HG03439 (cell line): ENCODE results near the gene GAREM1.
"Not testable (repeated sequence)": the region's sequence is repeated elsewhere in the genome, so short reads cannot be mapped to it uniquely, and the experiment has no call there.

Experiments
- ATAC-seq: cut with Tn5 transposase; IDR thresholded peaks from one replicate; pipeline ENCODE4 v1.9.1; 2021; ENCODE audit warnings: mild to moderate bottlenecking, moderate library complexity; ENCODE audit not compliant: unreplicated experiment

Gene GAREM1

GRCh38 chr18:32372381-32373061, 98.2 kb downstream of the GAREM1 start:
- ATAC-seq: no peak

GRCh38 chr18:32372047-32372380, 98.7 kb downstream of the GAREM1 start:
- no peak for ATAC-seq

DNA sequence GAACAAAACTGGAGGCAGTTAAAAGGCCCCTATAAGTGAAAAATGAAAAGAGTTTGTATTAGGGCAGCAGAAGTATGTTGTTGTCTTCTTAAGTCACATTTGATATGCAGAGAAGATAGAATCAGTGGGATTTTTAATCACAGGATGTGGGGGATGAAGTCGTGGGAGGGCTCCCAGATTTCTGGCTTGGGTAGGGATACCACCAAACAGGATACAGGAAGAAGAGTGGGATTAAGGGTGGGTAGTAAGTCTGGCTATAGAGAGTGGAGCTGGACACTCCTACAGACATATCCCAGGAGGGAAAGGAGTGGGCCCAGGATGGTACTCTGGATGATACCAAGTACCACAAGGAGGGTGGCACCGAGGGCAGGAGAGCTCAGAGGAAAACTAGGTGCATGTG, 99.3 kb downstream of the GAREM1 start:
- no peak for ATAC-seq

GRCh38 chr18:32368991-32369390, 101.7 kb downstream of the GAREM1 start:
- no peak for ATAC-seq

- no peak for ATAC-seq
Measured at GRCh38 chr18:32368170-32368569, 102.5 kb downstream of the GAREM1 start.

- no peak for ATAC-seq
Measured at GRCh38 chr18:32366586-32367538, 103.8 kb downstream of the GAREM1 start.

GRCh38 chr18:32362484-32362883, 108.2 kb downstream of the GAREM1 start:
- ATAC-seq: no peak

DNA sequence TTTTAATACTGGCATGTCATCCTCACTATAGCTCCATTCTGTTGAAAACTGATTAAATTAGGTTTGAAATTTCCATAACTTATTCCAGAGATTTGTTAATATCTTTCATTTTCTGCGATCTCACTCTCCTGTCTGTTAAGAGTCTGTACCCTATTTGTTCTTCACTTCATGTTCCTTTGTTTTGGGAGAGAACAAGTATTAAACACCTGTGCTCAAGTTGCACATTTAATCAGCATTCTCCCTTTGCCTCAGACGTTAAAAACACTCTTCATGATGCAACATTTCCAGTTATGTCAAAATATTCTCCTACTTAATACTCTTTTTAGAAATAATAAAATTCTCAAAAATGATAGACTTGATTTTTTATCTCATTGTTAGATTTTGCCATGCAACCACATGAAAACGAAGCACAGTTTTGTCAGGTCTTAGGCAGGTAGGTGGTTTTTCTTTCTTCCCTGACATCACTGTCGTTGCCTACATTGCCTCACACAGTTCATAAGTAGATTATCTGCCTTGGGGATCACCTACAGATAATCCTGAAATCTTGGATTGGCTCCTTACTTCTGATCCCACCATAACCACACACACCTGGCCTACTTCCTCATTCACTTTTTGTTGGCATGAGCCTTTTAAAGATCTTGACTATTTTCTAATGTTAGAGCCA, 109.9 kb downstream of the GAREM1 start:
- no peak for ATAC-seq

DNA sequence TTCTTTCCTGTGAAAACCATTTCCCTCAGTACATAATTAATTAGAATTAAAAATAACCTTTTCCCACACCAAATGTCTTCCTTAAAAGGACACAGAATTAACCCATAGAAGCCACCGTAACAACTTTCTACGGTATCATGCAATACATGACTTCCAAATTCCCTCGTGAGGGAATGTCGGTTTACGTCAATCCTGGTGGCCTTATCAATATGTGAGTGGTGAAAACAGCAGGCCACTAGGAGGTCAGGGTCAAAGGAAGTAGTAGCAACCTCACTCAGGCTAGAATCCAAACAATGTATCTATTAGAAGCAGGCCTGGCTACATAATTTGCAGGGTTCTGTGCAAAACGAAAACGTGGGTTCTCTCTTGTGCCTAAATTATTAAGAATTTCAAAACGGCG, 112.2 kb downstream of the GAREM1 start:
- ATAC-seq: no peak

GRCh38 chr18:32358075-32358474, 112.6 kb downstream of the GAREM1 start:
- no peak for ATAC-seq

GRCh38 chr18:32355896-32356295, 114.8 kb downstream of the GAREM1 start:
- ATAC-seq: no peak

DNA sequence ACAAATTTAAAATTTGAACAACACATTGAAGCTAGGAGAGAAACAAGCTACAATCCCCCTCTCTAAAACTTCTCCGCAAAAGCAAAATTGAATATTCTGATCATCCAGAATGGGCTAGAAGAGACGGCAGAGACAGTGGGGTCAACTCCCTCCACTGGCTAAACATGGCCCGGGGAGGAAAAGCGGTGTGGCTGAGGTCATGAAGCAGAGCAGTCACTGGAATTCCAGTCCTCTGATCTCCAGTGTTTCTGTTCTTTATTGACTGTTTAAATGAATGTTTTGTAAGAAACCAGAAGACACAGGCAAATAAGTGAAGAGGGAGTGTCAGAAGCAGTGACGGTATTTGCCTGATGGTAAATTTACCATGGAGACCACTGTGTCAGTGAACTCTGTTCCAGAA, 116.2 kb downstream of the GAREM1 start:
- no peak for ATAC-seq

DNA sequence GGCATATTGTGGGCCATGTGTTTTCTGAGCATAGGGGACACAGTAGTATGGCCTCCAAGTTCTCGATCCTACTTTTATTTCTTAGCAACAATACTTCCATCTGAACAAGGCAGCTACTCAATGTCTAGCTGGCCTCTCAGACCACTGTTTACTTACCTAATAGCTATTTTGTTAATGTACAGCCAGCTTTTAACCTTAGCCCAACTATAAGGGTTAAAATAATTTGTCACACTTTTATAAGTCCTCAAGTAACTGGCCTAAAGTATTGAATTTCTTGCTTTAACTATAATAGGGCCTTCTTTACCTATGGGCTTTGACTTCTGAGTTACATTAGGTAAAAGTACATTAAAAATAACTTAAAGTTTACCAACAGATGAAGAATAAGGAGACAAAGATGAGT, 117.4 kb downstream of the GAREM1 start:
- no peak for ATAC-seq

DNA sequence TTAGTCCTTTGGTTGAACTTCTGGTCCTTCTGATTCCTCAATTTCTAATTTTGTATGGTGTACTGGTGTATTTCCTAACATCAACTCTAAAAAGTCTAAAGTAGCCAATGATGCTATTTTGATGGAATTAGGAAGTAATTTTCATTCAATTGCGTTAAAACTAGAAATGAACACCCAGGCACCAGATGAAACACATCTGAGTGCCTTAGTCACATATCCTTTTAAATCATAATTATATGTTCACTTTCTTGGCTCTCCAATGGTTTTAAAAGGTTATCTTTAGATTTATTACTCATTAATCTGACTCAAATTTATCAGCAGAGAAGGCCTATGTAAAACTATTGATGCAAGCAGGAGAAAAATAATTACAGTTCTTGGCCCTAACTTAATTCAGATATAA, 119.7 kb downstream of the GAREM1 start:
- ATAC-seq: no peak

DNA sequence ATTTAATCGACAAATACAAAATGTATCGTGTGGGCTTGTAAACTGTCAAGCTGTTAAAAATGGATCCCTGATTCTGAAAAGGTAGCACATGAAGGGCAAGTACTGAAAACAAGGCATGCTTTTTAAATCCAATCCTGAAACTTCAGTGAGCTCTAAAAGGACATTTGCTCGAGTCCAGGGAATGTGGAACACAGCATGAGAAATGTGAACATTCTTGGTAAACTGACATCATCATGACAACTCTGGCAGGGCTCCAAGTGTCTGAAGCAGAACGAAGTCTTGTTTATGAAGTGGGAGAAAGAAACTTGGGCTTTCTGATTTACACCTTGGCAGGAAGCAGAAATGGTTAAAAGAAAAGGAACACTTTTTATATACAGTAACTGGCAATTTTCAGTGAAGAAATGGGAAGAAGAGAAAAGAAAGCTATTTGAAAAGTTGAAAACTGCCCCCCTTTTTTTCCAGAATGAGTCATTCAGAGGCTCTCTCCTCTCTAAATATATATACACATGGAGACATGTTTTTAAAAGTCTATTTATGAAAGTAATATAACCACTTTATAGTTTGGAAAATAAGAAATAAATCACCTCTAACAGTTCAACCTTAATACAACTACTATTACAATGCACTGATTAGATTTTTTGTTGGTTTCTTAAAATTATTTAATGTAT, 120.8 kb downstream of the GAREM1 start:
- no peak for ATAC-seq

DNA sequence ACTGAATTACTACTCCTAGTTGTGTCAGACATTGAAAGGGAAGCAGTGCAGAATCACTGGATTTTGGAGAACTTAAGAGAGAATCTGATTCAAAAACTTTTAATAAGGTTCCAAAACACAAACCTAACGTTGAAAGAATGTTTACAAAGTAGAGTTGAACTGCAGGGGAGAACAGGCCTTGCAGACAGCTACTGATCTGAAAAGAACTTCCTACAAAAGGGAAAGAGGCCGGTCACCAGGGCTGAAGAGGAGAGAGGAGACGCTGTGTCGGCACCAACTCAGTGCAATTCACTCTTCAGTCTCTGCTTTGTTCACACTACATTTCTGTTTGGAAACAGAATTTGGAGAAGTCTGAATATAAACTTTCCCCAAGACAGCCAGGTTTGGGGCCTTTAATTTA, 124.0 kb downstream of the GAREM1 start:
- ATAC-seq: no peak

DNA sequence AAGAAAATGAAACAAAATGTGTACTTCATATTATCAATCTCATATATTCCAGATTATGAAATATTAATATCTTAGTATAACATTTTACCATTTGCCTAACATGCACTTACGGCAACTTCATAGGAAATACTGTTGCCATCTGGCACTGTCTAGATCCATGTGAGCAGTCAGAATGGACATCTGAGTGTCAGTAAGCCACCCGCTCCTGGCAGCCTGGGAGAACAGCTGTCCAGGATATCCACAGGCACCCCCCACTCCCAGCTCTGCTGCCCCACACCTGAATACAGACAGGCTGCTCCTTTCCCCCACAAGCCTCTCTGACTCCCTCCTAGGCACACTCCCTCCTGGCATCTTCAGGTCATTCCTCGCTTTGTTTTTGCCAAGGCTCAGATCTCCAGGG, 127.0 kb downstream of the GAREM1 start:
- ATAC-seq: no peak

DNA sequence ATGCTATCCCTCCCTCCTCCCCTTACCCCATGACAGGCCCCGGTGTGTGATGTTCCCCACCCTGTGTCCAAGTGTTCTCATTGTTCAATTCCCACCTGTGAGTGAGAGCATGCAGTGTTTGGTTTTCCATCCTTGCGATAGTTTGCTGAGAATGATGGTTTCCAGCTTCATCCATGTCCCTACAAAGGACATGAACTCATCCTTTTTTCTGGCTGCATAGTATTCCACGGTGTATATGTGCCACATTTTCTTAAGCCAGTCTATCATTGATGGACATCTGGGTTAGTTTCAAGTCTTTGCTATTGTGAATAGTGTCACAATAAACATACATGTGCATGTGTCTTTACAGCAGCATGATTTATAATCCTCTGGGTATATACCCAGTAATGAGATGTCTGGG, 129.6 kb downstream of the GAREM1 start:
- ATAC-seq: not testable (repeated sequence)

- ATAC-seq: no peak
Measured at GRCh38 chr18:32339045-32339444, 131.6 kb downstream of the GAREM1 start.

- ATAC-seq: no peak
Measured at GRCh38 chr18:32337821-32338220, 132.9 kb downstream of the GAREM1 start.

DNA sequence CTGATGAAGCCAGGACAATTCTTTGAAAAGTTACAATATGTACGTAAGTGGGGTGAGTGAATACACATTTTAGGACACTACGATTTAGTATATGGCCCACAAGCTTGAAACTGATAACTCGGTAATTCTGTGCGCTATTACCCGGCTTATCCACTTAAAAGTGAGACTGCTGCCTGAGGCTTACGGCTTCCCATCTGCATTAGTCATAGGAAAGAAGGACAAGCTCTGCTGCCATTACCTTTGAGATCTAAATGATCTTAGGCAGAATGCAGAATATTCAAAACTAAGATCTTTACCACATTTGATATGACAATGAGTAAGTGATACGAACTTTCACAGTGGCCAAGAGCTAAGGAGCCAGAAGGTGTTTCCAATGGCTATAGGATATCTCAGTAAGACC, 133.3 kb downstream of the GAREM1 start:
- no peak for ATAC-seq
